ENCODE data around the gene HACD4.

HACD4 gene

GRCh38 chr9:21023861-21024260, 7.6 kb downstream of the HACD4 start:
- no peak for TF ChIP-seq CTCF (IDR thresholded peaks at IDR 0.05; ENCODE audit: low read depth, low read length)
- H3K4me3 ChIP-seq (ENCODE audit: low read depth, low read length) = no peak overlapping the region

- no peak overlapping the region for H3K4me3 ChIP-seq (ENCODE audit: low read depth, low read length)
- no peak for TF ChIP-seq CTCF (IDR thresholded peaks at IDR 0.05; ENCODE audit: low read depth, low read length)
Observed at GRCh38 chr9:21018177-21018576, 13.3 kb downstream of the HACD4 start.

DNA sequence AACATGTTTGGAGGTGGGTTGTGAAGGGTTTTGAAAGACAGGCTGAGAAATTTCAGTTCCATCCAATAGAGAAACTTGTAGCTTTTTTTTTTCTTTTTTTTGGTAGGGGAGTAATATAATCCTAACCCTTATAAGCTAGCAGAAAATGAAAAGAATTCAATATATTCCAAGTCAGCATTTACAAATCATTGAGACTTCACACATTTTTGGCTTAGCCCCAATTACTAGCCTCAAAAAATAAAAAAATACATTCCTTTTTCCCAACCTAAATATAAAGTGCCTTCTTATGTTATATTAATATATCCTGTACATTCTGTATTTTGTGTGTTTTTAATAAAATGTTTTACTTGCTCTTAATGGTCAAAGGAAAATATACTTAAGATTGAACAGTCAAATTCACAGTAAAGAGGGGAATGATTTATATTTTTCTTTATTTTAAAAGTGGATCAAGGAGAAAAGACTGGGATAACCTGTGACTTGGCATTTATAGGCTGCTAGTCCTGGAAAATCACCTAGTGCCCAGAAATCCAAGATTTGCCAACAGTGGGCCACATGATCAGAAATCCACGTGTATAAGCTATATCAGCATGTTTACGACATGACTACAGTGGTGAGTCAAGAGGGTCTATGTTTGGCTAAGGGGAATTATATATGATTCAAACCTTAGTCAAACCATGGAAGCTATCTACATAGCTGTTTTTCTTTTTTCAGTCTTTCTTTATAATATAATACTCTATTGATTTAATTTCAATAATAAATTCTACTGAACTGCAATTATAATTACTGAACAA, 14.5 kb downstream of the HACD4 start:
- H3K4me3 ChIP-seq (ENCODE audit: low read depth, low read length) = no peak overlapping the region
- TF ChIP-seq CTCF (IDR thresholded peaks at IDR 0.05; ENCODE audit: low read depth, low read length) = no peak

DNA sequence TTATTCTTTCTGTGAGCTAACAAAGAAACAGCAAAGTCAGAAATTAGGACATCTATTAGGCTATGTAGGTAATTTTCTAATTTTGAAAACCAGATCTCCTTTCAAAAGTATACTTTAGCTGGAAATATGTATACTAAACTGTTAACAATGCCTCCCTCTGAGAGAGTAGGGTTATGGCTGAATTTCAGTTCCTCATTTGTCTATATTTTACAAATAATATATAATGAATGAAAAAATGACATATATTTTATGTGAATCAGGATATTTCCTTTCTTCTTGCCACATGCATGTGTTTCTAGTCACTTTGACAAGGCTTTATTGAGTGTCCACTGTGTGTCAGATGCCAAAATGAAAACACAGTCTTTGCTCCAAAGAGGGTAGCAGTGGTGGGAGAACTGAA, 15.4 kb downstream of the HACD4 start:
- no peak for TF ChIP-seq CTCF (IDR thresholded peaks at IDR 0.05; ENCODE audit: low read depth, low read length)

DNA sequence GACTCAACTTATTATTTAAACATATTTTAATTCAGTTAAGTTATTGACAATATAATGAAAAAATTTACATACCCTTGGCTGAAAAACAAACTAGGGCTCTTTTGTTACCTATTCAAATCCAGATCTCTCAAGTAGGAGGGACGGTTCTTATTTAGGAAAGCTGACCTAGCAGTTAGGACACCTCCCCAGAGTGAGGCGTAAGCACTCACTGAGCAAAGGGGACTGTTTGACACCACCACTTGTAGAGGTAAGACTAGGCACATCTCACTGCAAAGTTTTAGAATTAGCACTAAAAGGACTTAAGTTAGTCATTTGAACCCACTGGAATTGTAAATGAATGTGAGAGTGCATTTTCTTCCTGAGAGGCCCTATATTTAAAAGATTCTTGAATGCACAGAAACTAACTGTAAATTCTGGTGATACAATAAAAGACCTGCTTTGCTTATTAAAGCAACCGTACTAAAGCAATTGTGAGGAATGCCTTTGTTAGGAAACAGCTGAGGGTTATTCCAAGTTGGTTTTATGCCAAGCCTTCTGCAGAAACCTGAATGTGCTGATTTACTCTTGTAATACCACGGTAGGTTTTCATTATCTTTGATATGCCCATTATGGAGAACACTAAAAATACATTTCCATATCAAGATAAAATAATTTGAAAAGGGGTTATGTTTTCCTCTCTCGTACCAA, 16.2 kb downstream of the HACD4 start:
- no peak overlapping the region for H3K4me3 ChIP-seq (ENCODE audit: low read depth, low read length)
- TF ChIP-seq CTCF (IDR thresholded peaks at IDR 0.05; ENCODE audit: low read depth, low read length) = no peak

More for the DNA sequence above, 15.4 kb downstream of the HACD4 start:
- no peak overlapping the region for H3K4me3 ChIP-seq (ENCODE audit: low read depth, low read length)

- no peak overlapping the region for H3K4me3 ChIP-seq (ENCODE audit: low read depth, low read length)
- TF ChIP-seq CTCF (IDR thresholded peaks at IDR 0.05; ENCODE audit: low read depth, low read length) = no peak
Observed at GRCh38 chr9:21002040-21002439, 29.4 kb downstream of the HACD4 start.

DNA sequence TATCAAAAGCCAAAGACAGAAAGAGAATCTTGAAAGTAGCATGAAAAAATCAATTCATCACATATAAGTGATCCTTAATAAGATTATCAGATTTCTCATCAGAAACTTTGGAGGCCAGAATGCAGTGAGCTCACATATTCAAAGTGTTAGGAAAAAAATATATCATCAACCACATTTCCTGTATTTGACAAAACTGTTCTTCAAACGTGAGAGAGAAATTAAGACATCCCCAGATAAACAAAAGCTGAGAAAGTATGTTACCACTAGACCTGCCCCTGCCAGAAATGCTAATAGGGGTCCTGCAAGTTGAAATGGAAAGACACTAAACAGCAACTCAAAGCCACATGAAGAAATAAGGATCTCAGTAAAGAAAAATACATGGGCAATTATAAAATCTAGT, 29.9 kb downstream of the HACD4 start:
- TF ChIP-seq CTCF (IDR thresholded peaks at IDR 0.05; ENCODE audit: low read depth, low read length) = no peak

More for the DNA sequence above, 29.9 kb downstream of the HACD4 start:
- H3K4me3 ChIP-seq (ENCODE audit: low read depth, low read length) = no peak overlapping the region

All from WI38 (cell line).